Measurements from ENCODE around the gene ABLIM3.

Gene ABLIM3

GRCh38 chr5:149285153-149285552 is 143.9 kb downstream of the ABLIM3 start:
- ATAC-seq = no peak
- TF ChIP-seq POU6F1 (CRISPR knock-in tag; IDR thresholded peaks at IDR 0.05; ENCODE audit: borderline replicate concordance, low read depth) = no peak
- no peak for TF ChIP-seq CSRNP3 (CRISPR knock-in tag; IDR thresholded peaks at IDR 0.05)
- TF ChIP-seq PATZ1 (CRISPR knock-in tag; IDR thresholded peaks at IDR 0.05; ENCODE audit: borderline replicate concordance) = no peak
- no peak for TF ChIP-seq ZFP30 (CRISPR knock-in tag; IDR thresholded peaks at IDR 0.05)
- TF ChIP-seq CSDC2 (CRISPR knock-in tag; IDR thresholded peaks at IDR 0.05) = no peak
- TF ChIP-seq GLIS3 (CRISPR knock-in tag; IDR thresholded peaks at IDR 0.05) = no peak
- TF ChIP-seq RARB (CRISPR knock-in tag; IDR thresholded peaks at IDR 0.05) = no peak
- no peak for TF ChIP-seq PPARA (CRISPR knock-in tag; IDR thresholded peaks at IDR 0.05; ENCODE audit: borderline replicate concordance)
- no peak for TF ChIP-seq ZFP3 (CRISPR knock-in tag; IDR thresholded peaks at IDR 0.05)
- TF ChIP-seq ARNTL (CRISPR knock-in tag; IDR thresholded peaks at IDR 0.05; ENCODE audit: borderline replicate concordance, low read depth) = no peak
- TF ChIP-seq BACH2 (CRISPR knock-in tag; IDR thresholded peaks at IDR 0.05; ENCODE audit: borderline replicate concordance) = no peak
- no peak for TF ChIP-seq SNAI2 (CRISPR knock-in tag; IDR thresholded peaks at IDR 0.05)
- no peak for TF ChIP-seq CREB5 (CRISPR knock-in tag; IDR thresholded peaks at IDR 0.05; ENCODE audit: low read depth)
- TF ChIP-seq ZNF8 (CRISPR knock-in tag; IDR thresholded peaks at IDR 0.05) = no peak
- TF ChIP-seq TSHZ2 (CRISPR knock-in tag; IDR thresholded peaks at IDR 0.05) = no peak
- TF ChIP-seq ZNF565 (CRISPR knock-in tag; conservative IDR thresholded peaks at IDR 0.05; ENCODE audit: low read depth) = no peak
- no peak for TF ChIP-seq TCF4 (CRISPR knock-in tag; IDR thresholded peaks at IDR 0.05; ENCODE audit: borderline replicate concordance)
- TF ChIP-seq TOX (CRISPR knock-in tag; IDR thresholded peaks at IDR 0.05; ENCODE audit: borderline replicate concordance) = no peak

- no peak for TF ChIP-seq TSHZ2 (CRISPR knock-in tag; IDR thresholded peaks at IDR 0.05)
- no peak for TF ChIP-seq SNAI2 (CRISPR knock-in tag; IDR thresholded peaks at IDR 0.05)
- no peak for TF ChIP-seq TCF4 (CRISPR knock-in tag; IDR thresholded peaks at IDR 0.05; ENCODE audit: borderline replicate concordance)
- no peak for TF ChIP-seq ZFP30 (CRISPR knock-in tag; IDR thresholded peaks at IDR 0.05)
- TF ChIP-seq ISL1 (CRISPR knock-in tag; IDR thresholded peaks at IDR 0.05) = no peak
- no peak for TF ChIP-seq ZNF565 (CRISPR knock-in tag; conservative IDR thresholded peaks at IDR 0.05; ENCODE audit: low read depth)
- TF ChIP-seq BACH2 (CRISPR knock-in tag; IDR thresholded peaks at IDR 0.05; ENCODE audit: borderline replicate concordance) = no peak
- TF ChIP-seq ZFP3 (CRISPR knock-in tag; IDR thresholded peaks at IDR 0.05) = no peak
- TF ChIP-seq PATZ1 (CRISPR knock-in tag; IDR thresholded peaks at IDR 0.05; ENCODE audit: borderline replicate concordance) = no peak
- no peak for TF ChIP-seq ZNF8 (CRISPR knock-in tag; IDR thresholded peaks at IDR 0.05)
- no peak for TF ChIP-seq OSR1 (CRISPR knock-in tag; IDR thresholded peaks at IDR 0.05)
- TF ChIP-seq CSDC2 (CRISPR knock-in tag; IDR thresholded peaks at IDR 0.05) = no peak
- TF ChIP-seq POU6F1 (CRISPR knock-in tag; IDR thresholded peaks at IDR 0.05; ENCODE audit: borderline replicate concordance, low read depth) = no peak
- no peak for ATAC-seq
Observed at GRCh38 chr5:149288436-149288835, 147.1 kb downstream of the ABLIM3 start.

Measured in SK-N-SH treated with all-trans-retinoic acid at 6 μM for 48 hours (cell line).